Stimulated activated CD4-positive, alpha-beta T cell treated with anti-CD3 and anti-CD28 coated beads, Interleukin-15, amount 100 ng/mL, for 48 hours (primary cell): ENCODE results near the gene MSH2.
"Not testable (repeated sequence)": the region's sequence is repeated elsewhere in the genome, so short reads cannot be mapped to it uniquely, and the experiment has no call there.

ENCODE experiments used
- DNase-seq, 2 donors: peaks; one replicate each; pipeline ENCODE4 v3.0.0-alpha.2; 2020; ENCODE audit warnings: low read depth in 2 of 2

MSH2 gene

DNA sequence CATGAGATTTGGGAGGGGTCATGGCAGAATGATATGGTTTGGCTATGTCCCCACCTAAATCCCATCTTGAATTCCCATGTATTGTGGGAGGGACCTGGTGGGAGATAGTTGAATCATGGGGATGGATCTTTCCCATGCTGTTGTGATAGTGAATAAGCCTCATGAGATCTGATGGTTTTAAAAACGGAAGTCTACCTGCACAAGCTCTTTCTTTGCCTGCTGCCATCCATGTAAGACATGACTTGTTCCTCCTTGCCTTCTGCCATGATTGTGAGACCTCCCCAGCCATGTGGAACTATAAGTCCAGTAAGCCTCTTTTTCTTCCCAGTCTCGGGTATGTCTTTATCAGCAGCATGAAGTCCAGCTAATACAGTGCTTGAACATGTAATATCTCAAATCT, 5.0 kb downstream of the MSH2 start:
- not testable (repeated sequence) for DNase-seq

DNA sequence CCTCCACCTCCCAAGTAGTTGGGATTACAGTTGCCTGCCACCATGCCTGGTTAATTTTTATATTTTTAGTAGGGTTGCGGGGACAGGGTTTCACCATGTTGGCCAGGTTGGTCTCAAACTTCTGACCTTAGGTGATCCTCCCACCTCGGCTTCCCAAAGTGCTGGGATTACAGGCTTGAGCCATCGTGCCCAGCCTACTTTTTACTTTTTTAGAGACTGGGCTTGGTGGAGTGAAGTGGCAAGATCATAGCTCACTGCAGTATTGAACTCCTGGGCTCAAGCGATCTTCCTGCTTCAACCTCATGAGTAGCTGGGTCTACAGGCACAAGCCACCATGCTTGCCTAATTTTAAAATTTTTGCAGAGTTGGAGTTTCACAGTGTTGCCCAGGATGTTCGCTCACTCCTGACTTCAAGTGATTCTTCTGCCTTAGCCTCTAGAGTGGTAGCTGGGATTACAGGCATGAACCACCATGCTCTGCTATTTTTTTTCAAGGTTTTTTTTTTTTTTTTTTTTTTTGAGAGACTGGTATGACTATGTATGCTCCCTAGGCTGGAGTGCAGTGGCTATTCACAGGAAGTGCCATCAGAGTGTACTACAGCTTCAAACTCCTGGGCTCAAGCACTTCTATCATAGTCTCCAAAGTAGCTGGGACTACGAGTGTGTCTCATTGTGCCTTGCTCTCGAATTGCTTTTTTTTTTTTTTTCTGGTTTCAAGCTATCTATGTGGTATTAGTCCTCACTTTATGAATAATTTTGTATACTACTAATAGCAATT, 11.9 kb downstream of the MSH2 start:
- no peak for DNase-seq

DNA sequence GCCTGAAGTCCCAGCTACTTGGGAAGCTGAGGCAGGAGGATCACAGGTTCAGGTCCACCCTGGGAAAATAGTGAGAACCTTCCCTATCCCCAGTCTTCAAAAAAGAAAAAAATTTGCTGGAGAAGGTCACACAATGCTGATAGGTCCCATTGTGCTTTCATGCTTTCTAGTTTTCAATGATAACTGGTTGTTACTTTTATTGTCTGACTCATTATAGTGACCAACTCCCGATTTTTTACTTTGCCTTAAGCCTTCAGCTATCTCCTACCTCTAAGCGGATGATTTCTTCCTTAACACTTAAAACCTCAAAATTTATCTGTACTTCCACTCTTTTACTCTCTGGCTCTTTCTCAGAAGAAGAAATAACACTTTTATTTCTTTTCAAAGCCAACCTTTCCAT, 17.3 kb downstream of the MSH2 start:
- DNase-seq: no peak

DNA sequence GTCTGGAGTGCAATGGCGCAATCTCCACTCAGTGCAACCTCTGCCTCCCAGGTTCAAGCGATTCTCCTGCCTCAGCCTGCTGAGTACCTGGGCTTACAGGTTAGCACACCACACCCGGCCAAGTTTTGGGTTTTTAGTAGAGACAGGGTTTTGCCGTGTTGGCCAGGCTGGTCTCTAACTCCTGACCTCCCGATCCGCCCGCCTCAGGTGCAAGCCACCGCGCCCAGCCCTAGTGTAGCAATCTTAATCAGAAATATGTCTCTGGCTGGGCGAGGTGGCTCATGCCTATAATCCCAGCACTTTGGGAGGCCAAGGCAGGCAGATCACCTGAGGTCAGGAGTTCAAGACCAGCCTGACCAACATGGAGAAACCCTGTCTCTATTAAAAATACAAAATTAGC, 17.7 kb downstream of the MSH2 start:
- DNase-seq: not testable (repeated sequence)

DNA sequence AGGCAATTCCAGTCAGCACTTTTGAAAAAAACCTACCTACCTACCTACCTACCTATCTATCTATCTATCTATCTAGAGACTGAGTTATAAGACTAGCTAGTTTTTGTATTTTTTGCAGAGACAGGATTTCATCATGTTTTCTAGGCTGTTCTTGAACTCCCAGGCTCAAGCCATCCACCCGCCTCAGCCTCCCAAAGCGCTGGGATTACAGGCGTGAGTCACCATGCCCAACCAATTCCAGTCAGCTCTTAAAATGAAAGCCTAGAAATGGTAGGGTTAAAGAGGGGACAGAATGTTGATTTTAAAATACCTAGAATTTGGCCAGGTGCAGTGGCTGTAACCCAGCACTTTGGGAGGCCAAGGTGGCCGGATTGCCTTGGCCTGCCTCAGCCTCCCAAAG, 19.1 kb downstream of the MSH2 start:
- DNase-seq: no peak

DNA sequence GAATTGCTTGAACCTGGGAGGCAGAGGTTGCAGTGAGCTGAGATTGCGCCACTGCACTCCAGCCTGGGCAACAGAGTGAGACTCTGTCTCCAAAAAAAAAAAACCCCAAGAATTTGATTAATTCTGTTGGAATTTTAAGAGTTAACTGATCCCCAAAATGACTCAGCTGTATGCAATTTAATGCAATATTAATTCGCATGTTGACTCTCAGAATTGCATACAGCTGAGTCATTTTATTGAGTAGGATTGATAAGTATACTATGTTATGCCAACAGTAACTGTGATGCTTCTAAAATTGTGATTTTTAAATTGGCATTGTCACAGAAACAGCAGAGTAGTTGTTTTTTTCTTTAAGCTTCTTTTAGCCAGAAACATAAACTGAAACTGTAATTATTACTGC, 19.6 kb downstream of the MSH2 start:
- DNase-seq: no peak

DNA sequence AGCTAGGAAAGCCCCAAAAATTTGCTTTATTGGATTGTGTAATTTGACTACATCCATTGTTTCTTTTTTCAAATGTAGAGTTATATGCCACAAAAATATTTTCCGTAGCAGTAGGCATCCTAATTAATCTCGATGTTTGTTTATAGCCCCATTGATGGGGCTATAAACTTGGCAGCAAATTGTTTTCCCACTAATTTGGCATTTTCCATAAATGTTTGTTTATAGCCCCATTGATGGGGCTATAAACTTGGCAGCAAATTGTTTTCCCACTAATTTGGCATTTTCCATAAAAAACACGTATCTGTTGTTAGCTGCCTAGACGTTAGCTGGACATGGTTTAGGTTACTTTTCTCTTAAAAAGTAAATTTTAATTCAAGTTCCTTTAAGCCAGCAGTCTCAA, 23.8 kb downstream of the MSH2 start:
- no peak for DNase-seq

DNA sequence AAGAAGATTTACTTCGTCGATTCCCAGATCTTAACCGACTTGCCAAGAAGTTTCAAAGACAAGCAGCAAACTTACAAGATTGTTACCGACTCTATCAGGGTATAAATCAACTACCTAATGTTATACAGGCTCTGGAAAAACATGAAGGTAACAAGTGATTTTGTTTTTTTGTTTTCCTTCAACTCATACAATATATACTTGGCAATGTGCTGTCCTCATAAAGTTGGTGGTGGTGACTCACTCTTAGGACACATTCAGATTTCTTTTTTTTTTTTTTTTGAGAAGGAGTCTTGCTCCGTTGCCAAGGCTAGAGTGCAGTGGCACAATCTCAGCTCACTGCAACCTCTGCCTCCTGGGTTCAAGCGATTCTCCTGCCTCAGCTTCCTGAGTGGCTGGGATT, 26.8 kb downstream of the MSH2 start:
- no peak for DNase-seq

DNA sequence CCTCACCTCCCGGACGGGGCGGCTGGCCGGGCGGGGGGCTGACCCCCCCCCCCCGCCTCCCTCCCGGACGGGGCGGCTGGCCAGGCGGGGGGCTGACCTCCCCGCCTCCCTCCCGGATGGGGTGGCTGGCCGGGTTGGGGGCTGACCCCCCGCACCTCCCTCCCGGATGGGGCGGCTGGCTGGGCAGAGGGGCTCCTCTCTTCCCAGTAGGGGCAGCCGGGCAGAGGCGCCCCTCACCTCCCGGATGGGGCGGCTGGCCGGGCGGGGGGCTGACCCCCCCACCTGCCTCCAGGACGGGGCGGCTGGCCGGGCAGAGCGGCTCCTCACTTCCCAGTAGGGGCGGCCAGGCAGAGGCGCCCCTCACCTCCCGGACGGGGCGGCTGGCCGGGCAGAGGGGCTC, 30.1 kb downstream of the MSH2 start:
- DNase-seq: not testable (repeated sequence)

DNA sequence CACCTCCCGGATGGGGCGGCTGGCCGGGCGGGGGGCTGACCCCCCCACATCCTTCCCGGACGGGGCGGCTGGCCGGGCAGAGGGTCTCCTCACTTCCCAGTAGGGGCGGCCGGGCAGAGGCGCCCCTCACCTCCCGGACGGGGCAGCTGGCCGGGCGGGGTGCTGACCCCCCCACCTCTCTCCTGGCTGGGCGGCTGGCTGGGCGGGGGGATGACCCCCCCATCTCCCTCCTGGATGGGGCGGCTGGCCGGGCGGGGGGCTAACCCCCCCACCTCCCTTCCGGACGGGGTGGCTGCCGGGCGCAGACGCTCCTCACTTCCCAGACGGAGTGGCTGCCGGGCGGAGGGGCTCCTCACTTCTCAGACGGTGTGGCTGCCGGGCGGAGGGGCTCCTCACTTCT, 30.5 kb downstream of the MSH2 start:
- not testable (repeated sequence) for DNase-seq

DNA sequence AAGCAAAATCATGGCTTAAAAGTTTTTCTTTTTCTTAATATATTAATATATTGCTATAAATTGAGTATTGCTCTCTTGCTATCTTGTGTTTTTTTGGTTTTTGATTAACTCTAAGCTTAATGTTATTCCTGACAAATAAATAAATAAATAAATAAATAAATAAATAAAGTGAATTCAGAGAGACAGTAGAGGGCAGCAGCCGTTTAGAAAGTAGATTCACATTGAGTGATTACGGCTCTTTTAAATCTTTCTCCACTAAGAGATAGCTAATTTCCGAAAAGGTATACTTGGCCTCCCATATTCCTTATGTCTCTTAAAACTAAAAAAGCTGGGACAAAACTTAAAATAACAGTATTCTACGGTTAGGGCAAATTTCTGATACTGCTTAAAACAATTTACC, 34.3 kb downstream of the MSH2 start:
- no peak for DNase-seq

DNA sequence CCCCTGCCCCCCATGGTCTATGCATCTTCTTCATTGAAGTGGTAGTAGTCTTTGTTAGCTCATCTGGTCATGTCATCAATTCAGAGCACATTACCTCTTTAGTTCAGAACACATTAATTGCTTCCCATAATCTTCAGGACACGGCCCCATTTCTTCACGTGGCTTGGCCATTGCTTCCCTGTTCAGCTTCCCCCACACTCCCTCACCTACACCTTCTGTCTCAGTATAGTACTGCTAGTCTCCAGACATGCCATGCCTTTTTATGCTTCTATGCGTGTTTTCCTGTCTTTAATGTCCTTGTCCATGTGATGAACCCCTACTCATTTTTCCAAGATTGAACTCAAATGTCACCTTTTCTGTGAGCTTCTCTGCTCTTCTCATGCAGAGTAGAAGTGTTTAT, 35.1 kb downstream of the MSH2 start:
- no peak for DNase-seq

DNA sequence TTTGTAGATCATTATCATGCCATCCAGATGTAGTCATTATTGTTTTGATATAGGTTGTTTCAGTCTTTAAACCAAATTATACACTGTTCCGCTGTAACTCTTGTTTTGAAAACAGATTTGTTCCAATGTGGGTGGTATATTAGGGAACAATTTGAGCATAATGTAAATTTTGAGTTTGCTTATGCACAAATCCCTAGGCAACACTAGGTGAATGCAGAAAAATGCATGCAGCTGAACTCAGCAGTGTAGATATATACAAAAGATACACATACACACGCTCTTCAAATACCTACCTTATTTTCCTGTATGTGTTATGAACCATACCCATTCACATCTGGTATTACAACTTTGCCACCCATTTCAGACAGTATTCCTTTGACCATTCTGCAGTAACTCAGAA, 35.8 kb downstream of the MSH2 start:
- DNase-seq: no peak

DNA sequence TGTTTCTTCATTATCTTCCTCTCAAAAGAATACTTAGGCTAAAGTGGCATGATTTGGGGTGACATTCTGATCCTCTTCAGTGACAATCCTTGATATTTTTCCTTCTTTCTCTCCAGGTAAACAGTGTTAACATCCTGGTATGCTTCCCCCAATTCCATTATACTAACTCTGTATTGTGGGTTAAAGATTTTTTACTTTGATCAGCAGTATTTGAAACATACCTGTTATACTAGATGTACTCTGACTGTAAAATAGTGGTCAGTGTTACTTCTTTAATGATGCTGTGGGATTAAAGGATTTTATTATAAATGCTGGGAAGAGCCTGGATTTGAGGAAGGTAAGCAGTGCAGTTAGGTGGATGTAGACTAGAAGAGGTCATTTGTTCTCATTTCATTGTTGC, 48.8 kb downstream of the MSH2 start:
- no peak for DNase-seq

DNA sequence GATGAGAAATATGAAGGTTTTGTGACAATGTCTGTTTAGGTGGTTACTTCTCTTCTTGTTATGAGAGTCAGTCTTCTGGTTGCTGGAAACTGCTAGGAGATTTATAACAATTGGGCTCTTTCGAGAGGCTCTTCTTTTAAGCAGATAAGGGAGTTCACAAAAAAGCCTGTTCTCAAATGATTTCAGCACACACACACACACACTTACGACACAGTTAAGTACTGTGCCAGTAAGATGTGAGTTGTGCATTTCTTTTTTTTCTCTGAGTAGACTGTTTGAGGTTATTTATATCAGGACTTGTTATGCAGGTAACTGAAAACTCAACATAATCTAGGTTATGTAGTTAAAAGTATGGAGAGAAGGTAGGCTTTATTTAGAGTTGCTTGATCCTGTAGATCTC, 49.8 kb downstream of the MSH2 start:
- no peak for DNase-seq

DNA sequence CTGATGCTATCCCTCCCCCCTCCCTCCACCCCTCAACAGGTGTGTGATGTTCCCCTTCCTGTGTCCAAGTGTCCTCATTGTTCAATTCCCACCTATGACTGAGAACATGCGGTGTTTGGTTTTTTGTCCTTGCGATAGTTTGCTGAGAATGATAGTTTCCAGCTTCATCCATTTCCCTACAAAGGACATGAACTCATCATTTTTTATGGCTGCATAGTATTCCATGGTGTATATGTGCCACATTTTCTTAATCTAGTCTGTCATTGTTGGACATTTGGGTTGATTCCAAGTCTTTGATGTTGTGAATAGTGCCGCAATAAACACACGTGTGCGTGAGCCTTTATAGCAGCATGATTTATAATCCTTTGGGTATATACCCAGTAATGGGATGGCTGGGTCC, 51.9 kb downstream of the MSH2 start:
- DNase-seq: not testable (repeated sequence)

DNA sequence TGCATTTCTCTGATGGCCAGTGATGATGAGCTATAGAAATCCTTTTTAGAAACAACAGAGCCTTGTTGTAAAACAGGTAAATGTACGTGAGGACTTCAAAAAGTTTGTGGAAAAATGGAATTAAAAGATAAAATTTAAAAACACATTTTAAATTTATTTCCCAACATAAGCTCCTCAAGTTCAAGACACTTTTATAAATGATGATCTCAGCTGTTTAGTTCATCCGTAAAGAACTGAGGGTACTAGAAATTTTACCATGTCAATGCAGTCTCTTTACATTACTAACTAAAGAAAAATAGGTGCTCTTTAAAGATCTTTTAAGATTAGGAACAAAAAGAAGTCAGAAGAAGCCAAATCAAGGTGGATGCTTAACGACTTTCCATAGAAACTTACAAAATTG, 52.5 kb downstream of the MSH2 start:
- no peak for DNase-seq

DNA sequence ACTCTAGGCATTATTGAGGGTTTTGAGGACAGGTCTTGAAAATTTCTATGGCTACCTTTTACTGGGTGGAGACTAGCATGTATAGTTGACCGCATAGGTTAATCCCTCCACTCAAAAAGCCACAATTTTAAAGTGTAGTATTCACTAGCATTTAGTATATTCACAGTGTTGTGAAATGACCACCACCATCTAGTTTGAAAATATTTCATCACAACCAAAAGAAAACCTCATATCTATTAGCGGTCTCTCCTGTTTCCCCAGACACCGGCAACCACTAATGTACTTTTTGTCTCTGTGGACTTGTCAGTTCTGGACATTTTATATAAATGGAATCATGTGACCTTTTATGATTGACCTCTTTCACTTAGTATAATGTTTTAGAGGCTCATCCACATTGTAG, 53.9 kb downstream of the MSH2 start:
- DNase-seq: no peak

DNA sequence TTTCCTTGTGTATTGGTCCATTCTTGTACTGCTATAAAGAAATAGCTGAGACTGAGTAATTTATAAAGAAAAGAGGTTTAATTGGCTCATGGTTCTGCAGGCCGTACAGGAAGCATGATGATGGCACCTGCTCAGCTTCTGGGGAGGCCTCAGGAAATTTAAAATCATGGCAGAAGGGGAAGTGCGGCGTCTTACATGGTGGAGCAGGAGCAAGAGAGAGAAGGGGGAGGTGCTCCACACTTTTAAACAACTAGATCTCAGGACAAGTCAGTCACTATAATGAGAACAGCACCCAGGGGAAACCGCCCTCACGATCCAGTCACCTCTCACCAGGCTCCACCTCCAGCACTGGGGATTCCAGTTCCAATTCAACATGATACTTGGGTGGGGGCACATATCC, 54.3 kb downstream of the MSH2 start:
- no peak for DNase-seq

DNA sequence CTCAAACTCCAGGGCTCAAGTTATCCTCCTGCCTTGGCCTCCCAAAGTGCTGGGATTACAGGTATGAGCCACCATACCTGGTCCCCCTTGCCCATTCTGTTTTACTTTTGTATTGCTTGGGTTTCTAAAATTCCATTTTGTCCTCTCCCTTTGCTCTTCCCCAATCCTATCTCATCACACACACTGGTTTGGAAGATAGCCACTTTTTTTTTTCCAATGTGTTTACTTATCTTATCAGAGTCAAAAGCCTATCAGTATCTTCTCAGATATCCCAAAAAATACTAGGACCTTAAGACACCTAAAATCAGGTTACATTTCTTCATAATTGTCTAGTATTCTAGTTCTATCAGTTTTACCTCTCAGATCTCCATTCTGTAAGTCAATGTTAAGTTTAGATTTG, 56.1 kb downstream of the MSH2 start:
- DNase-seq: no peak

DNA sequence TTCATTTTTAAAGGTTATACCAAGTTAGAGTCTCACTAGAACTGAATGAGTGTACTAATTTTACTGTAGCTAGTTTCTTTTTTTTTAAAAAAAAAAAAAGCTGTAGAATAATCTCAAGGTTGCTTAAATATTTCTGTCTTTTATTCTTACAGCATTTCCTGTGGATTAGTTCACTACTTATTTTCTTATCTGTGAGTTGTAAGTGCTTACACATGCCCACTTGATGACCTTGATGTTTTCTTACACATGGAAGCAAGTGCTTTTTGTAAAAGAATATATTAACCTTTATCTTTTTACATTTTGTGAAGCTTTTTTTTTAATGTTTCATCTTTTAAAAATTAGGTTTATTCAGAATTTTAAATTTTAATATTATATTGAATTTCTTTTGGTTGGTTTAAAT, 57.8 kb downstream of the MSH2 start:
- no peak for DNase-seq

DNA sequence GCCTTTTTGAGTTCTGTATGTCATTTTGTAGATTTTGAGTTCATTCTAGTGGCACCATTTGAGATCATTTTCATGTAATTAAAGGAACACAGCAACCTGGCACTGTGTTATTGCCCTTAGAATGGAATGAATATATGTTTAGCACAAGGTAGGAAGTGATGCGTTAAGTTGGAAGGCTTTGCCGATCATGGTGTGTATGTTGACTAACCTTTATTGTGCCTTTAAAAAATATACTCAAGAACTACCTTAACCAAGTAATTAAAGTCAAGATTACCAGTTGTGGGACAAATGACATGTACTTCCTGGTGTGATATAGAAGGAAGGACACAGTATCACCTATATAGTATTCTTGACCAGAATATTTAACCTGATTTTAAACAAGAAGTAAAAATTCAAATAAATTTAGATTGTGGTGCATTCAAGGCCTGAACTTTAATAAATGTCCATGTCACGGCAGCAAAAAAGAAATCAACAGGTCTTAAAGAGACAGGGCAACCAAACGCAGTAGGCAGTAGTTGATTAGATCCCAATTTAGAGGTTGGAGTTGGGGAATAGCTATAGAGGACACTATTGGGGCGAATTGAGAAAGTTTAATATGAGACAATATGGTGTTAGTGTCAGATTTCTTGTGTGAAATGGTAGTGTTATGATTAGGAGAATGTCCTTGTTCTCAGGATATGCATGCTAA, 68.6 kb downstream of the MSH2 start:
- DNase-seq: no peak

DNA sequence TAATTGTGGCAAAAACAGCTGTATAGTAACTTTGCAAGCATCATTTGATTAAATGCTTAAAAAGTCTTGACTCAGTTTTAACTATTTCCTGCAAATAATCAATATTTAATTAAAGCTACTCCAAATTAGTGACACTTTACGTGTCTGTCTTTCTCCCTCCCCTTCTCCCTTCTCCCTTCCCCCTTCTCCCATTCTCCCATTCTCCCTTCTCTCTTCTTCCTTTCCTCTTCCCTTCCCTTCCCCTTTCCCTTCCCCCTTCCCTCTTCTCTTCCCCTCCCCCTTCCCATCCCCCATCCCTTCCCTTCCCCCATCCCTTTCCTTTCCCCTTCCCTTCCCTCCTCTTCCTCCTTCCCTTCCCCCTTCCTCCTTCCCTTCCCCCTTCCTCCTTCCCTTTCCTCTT, 76.9 kb downstream of the MSH2 start:
- DNase-seq: no peak

DNA sequence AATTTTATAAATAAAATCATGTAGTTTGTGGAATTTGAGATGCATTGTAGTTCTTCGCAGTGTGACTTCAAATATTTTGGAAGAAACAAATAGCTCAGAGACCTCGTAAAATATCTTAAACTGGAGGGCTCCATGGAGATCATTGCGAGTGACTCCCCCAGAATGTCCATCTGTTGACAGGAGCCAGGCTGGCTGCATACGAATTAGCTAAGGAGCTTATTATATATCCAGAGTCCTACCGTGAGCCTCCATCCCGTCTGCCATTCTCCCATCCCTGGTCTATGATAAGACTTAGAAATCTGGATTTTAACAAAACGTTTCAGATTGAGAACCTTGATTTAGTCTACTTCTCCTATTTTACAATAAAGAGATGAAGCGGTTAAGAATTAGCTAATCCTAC, 80.2 kb downstream of the MSH2 start:
- no peak for DNase-seq
